ENCODE measurements around the gene GTF2A2. TPM values are rescaled to one million over a fixed set of nuclear protein-coding genes. Genes with fewer than 3 reads are reported as not detected.
A peak's percentile ranks its signal among the peaks of the same experiment; 100 is the strongest.

The GTF2A2 gene
- total RNA-seq, 6 experiments from 2014 or later: 16.9 to 46.9 (median 36.6) TPM

DNA sequence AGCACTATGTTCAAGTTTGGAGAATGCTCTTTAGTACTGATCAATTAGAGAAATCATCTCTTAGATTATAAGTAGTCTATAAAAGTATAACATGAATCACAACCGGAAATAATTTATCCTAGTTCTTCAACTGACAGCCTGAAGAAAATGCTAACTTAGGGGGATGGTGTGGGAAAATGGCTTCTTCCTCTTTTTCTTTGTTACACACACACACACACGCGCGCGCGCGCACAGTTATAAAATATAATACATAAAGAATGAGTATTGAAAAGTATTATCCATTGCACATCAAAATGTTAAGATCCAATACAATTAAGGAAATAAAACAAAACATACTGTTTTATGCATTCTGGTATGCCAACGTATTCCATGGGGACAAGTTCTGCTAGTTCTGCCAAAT, 11.2 kb upstream of the GTF2A2 start:
- 88% methylated on average over 8 of the region's 8 CpGs for WGBS (ENCODE audit: insufficient coverage, low coverage, low lambda C conversion rate, missing lambda C conversion rate)
- Histone ChIP-seq H3K4me3 (no peak overlapping the region), H3K27ac (no peak overlapping the region), H3K4me1 (no peaks in the 10 kb centered on the region), H3K36me3 (peaks cover 0 to 93% (median 44%) of the 10 kb centered on the region in 4 donors), H3K27me3 (no peaks in the 10 kb centered on the region), H3K9me3 (no peaks in the 10 kb centered on the region)
- TF ChIP-seq POLR2A (IDR thresholded peaks at IDR 0.05): no peak
- TF ChIP-seq, protein P1, sequence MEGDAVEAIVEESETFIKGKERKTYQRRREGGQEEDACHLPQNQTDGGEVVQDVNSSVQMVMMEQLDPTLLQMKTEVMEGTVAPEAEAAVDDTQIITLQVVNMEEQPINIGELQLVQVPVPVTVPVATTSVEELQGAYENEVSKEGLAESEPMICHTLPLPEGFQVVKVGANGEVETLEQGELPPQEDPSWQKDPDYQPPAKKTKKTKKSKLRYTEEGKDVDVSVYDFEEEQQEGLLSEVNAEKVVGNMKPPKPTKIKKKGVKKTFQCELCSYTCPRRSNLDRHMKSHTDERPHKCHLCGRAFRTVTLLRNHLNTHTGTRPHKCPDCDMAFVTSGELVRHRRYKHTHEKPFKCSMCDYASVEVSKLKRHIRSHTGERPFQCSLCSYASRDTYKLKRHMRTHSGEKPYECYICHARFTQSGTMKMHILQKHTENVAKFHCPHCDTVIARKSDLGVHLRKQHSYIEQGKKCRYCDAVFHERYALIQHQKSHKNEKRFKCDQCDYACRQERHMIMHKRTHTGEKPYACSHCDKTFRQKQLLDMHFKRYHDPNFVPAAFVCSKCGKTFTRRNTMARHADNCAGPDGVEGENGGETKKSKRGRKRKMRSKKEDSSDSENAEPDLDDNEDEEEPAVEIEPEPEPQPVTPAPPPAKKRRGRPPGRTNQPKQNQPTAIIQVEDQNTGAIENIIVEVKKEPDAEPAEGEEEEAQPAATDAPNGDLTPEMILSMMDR (IDR thresholded peaks at IDR 0.05): no peak
- DNase-seq: no peak
- no peak for ATAC-seq
- intact Hi-C loops (cut with DNase I): no loop called here

GRCh38 chr15:59662260-59662659, 4.9 kb upstream of the GTF2A2 start:
- H3K4me1 ChIP-seq: peaks cover 0 to 19% (median 8%) of the 10 kb centered on the region in 4 donors
- H3K4me3 ChIP-seq: no peak overlapping the region
- DNase-seq (no peak), ATAC-seq (no peak)
- peaks cover 0 to 56% (median 17%) of the 10 kb centered on the region in 4 donors for H3K36me3 ChIP-seq
- TF ChIP-seq, protein P1 (IDR thresholded peaks at IDR 0.05): no peak
- no peak for TF ChIP-seq POLR2A (IDR thresholded peaks at IDR 0.05)
- intact Hi-C loops (cut with DNase I): no loop called here
- no peaks in the 10 kb centered on the region for H3K27me3 ChIP-seq
- WGBS (ENCODE audit: insufficient coverage, low coverage, low lambda C conversion rate, missing lambda C conversion rate): 26% methylated on average over 1 of the region's 1 CpG
- no peaks in the 10 kb centered on the region for H3K9me3 ChIP-seq
- H3K27ac ChIP-seq: no peak overlapping the region

- Histone ChIP-seq H3K27me3 (no peaks in the 10 kb centered on the region), H3K4me1 (peaks cover 0 to 32% (median 12%) of the 10 kb centered on the region in 4 donors), H3K4me3 (no peak overlapping the region), H3K9me3 (no peaks in the 10 kb centered on the region), H3K27ac (peak overlapping the region in 2 of 3 donors; percentile 3 to 53), H3K36me3 (peaks cover 0 to 34% (median 11%) of the 10 kb centered on the region in 4 donors)
- WGBS (ENCODE audit: insufficient coverage, low coverage, low lambda C conversion rate, missing lambda C conversion rate): 19% methylated on average over 1 of the region's 1 CpG
- ATAC-seq (peak; percentile 26 to 60 (median 38)), DNase-seq (no peak)
- TF ChIP-seq, protein P1 (IDR thresholded peaks at IDR 0.05): no peak
- no peak for TF ChIP-seq POLR2A (IDR thresholded peaks at IDR 0.05)
- intact Hi-C loops (cut with DNase I): no loop called here
These were observed 2.1 kb upstream of the GTF2A2 start for GRCh38 chr15:59659366-59659765.

DNA sequence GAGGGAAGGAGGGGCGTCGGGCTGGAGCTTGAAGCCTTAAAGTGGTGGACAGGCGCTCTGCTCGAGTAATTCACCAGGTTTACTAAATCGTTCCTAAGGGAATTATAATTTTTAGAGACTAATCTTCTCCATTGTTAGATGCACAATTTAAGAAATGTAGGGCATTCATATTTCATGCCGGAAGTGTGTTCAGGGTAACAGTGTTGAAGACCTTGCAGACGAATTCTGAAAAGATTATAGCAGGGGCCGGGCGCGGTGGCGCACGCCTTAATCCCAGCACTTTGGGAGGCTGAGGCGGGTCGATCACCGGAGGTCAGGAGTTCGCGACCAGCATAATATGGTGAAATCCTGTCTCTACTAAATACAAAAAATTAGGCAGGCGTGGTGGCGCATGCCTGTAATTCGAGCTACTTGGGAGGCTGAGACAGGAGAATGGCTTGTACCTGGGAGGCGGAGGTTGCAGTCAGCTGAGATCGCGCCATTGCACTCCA, 365 bp upstream of the GTF2A2 start:
- peak overlapping the region in 1 of 3 donors; percentile 71 for H3K27ac ChIP-seq
- H3K27me3 ChIP-seq: no peaks in the 10 kb centered on the region
- peaks cover 0 to 32% (median 12%) of the 10 kb centered on the region in 4 donors for H3K4me1 ChIP-seq
- no peaks in the 10 kb centered on the region for H3K9me3 ChIP-seq
- peaks cover 0 to 17% (median 2%) of the 10 kb centered on the region in 4 donors for H3K36me3 ChIP-seq
- 47% methylated on average over 21 of the region's 23 CpGs for WGBS (ENCODE audit: insufficient coverage, low coverage, low lambda C conversion rate, missing lambda C conversion rate)
- peak in 1 of 4 donors; percentile 43 for ATAC-seq
- TF ChIP-seq, protein P1 (IDR thresholded peaks at IDR 0.05): no peak
- no peak for TF ChIP-seq POLR2A (IDR thresholded peaks at IDR 0.05)
- intact Hi-C loops (cut with DNase I): no loop called here
- peak overlapping the region; percentile 87 to 94 (median 87) for H3K4me3 ChIP-seq
- peak in 2 of 3 donors; percentile 33 to 60 for DNase-seq

Data from right lobe of liver (tissue), 6 donors.